Natural killer cell (primary cell): ENCODE measurements around the gene MSGN1. TPM values are rescaled to one million over a fixed set of nuclear protein-coding genes. Genes with fewer than 3 reads are reported as not detected.

ENCODE experiments used
- ATAC-seq, 3 donors: fragments of 150-1000 bp in 2 of 3; fragments of 200-7000 bp in 1 of 3; cut with Tn5 transposase; 1 replicate in 1 of 3; 2 replicates in 2 of 3; pipeline ENCODE4 v1.10.0; 2021; ENCODE audit warnings: mild to moderate bottlenecking in 2 of 3, moderate library complexity in 2 of 3
- DNase-seq, 2 donors: peaks; one replicate each; pipeline versions ENCODE4 v3.0.0 to v3.0.0-alpha.2; 2013 to 2021; ENCODE audit warnings: mixed read lengths in 1 of 2
- H3K27ac ChIP-seq: one replicate; pipeline ENCODE4 v1.5.1; 2013; ENCODE audit warnings: mild to moderate bottlenecking, low read length
- H3K27me3 ChIP-seq: one replicate; pipeline ENCODE4 v1.6.1; 2013; ENCODE audit warnings: low read length; ENCODE audit not compliant: control insufficient read depth, insufficient read depth
- H3K36me3 ChIP-seq: one replicate; pipeline ENCODE4 v1.6.1; 2013; ENCODE audit warnings: low read length; ENCODE audit not compliant: control insufficient read depth, insufficient read depth
- H3K4me1 ChIP-seq: one replicate; pipeline ENCODE4 v1.6.1; 2013; ENCODE audit warnings: low read length; ENCODE audit not compliant: control insufficient read depth, insufficient read depth
- H3K4me3 ChIP-seq: one replicate; pipeline ENCODE4 v1.5.1; 2013; ENCODE audit warnings: low read length
- H3K9me3 ChIP-seq: one replicate; pipeline ENCODE4 v1.6.1; 2013; ENCODE audit warnings: low read length; ENCODE audit not compliant: control insufficient read depth, insufficient read depth
- H3K27ac Mint-ChIP-seq, 2 donors: one replicate each; pipeline ENCODE4 v1.8.0; 2022; ENCODE audit warnings: mild to moderate bottlenecking in 2 of 2, mixed read lengths in 2 of 2, moderate library complexity in 1 of 2
- H3K27me3 Mint-ChIP-seq, 2 donors: one replicate each; pipeline ENCODE4 v1.8.0; 2022; ENCODE audit warnings: low read depth in 2 of 2, mixed read lengths in 2 of 2
- H3K36me3 Mint-ChIP-seq: one replicate; pipeline ENCODE4 v1.8.0; 2022; ENCODE audit warnings: mixed read lengths
- H3K4me1 Mint-ChIP-seq, 2 donors: one replicate each; pipeline ENCODE4 v1.8.0; 2022; ENCODE audit warnings: mixed read lengths in 2 of 2
- H3K4me3 Mint-ChIP-seq: one replicate; pipeline ENCODE4 v1.8.0; 2022; ENCODE audit warnings: mild to moderate bottlenecking, moderate library complexity, mixed read lengths
- H3K9me3 Mint-ChIP-seq, 2 donors: one replicate each; pipeline ENCODE4 v1.8.0; 2022; ENCODE audit warnings: mixed read lengths in 2 of 2
- WGBS: methylation state at CpG from one replicate; pipeline ENCODE4 v1.1.7; 2013; ENCODE audit warnings: missing lambda C conversion rate; ENCODE audit not compliant: insufficient coverage; 5-methylcytosine and 5-hydroxymethylcytosine counted together
- intact Hi-C: fragments of 100-400 bp; cut with micrococcal nuclease; formaldehyde crosslinking; loops from one replicate; pipeline ENCODE4 v1.14.2; 2022
- total RNA-seq, 4 donors: library from RNA; stranded (reverse); fragments of 120-200 nt in 1 of 4; gene quantifications; one replicate each; pipeline versions ENCODE4 v1.2.3 to v1.2.4, GENCODE V29; 2013 to 2022
- TF ChIP-seq, protein P1 (sequence below): fragments of 200-600 bp; IDR thresholded peaks from one replicate; pipeline ENCODE4 v1.8.0; 2022; ENCODE audit warnings: antibody characterized with exemption

MSGN1 gene
- total RNA-seq, 3 donors from 2014 or later (not counting 1 experiment from before 2014, with no cell fraction given): not detected

DNA sequence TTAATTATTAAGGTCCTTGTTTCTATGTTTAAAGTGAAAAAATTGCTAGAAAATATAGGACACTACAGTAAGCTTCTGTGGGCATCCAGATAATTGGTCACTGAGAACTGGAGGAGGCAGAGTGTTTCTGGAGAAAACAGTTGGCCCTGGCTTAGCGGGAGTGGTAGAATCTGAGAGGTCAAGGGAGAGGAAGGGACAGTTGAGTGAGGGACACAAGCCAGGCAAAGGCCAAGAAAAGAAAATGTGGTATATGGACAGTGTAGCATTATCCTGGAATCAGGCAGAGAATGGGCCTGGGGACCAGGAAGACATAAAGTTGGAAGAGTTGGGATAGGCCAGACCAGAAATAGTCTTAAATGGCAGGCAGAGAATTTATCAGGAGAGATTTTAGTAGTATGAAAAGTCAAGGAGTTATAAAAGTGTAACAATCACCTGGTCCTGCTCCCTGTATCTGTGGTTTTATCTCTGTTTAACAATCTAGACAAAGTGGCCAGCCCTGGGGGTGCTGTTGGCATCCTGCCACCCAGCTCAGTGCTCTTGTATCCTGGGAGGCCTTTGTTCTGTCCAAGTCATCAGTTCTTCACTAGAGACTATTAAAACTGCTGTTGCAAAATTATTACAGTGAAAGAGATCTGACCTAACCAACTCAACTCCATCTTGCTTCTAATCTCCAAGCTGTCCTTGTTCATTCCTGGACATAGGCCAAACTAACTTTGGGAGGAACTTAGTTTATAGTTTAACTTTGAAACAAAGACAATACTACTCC is 15.4 kb upstream of the MSGN1 start:
- no peaks in the 10 kb centered on the region for H3K27me3 ChIP-seq
- H3K4me1 ChIP-seq: peaks cover 3% of the 10 kb centered on the region
- H3K27ac ChIP-seq: no peak overlapping the region
- Mint-ChIP-seq H3K4me1 (no peaks in the 10 kb centered on the region), H3K9me3 (no peaks in the 10 kb centered on the region), H3K36me3 (no peaks in the 10 kb centered on the region), H3K27ac (no peak overlapping the region), H3K27me3 (peaks cover 6 to 20% of the 10 kb centered on the region in 2 donors), H3K4me3 (no peak overlapping the region)
- H3K36me3 ChIP-seq: no peaks in the 10 kb centered on the region
- DNase-seq: no peak
- 96% methylated on average over 1 of the region's 1 CpG for WGBS
- no peak for ATAC-seq
- intact Hi-C loops: no loop called here
- no peak overlapping the region for H3K4me3 ChIP-seq
- H3K9me3 ChIP-seq: no peaks in the 10 kb centered on the region
- TF ChIP-seq, protein P1, sequence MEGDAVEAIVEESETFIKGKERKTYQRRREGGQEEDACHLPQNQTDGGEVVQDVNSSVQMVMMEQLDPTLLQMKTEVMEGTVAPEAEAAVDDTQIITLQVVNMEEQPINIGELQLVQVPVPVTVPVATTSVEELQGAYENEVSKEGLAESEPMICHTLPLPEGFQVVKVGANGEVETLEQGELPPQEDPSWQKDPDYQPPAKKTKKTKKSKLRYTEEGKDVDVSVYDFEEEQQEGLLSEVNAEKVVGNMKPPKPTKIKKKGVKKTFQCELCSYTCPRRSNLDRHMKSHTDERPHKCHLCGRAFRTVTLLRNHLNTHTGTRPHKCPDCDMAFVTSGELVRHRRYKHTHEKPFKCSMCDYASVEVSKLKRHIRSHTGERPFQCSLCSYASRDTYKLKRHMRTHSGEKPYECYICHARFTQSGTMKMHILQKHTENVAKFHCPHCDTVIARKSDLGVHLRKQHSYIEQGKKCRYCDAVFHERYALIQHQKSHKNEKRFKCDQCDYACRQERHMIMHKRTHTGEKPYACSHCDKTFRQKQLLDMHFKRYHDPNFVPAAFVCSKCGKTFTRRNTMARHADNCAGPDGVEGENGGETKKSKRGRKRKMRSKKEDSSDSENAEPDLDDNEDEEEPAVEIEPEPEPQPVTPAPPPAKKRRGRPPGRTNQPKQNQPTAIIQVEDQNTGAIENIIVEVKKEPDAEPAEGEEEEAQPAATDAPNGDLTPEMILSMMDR: no peak

DNA sequence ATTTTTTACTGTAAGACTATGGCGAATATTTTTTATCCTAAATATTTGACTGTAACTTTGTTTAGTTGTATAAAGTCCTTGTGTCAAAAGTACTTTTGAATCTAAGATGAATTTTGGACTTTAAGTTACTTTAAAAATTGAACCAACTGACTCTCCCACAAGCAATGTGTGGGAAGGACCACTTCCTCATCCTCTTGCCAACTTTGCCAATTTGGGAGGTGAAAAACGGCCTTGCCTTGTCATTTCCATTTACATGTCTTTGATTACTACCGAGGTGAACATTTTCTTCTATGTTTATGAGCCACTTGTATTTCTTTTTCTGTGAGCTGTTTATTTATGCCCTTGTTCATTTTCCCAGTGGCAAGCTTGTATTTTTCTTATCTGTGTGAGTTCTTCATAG is 12.8 kb upstream of the MSGN1 start:
- peaks cover 4% of the 10 kb centered on the region for H3K4me1 ChIP-seq
- WGBS: 0% methylated on average over 2 of the region's 3 CpGs
- Mint-ChIP-seq H3K27ac (no peak overlapping the region), H3K9me3 (no peaks in the 10 kb centered on the region), H3K4me1 (no peaks in the 10 kb centered on the region), H3K27me3 (peaks cover 9 to 14% of the 10 kb centered on the region in 2 donors), H3K36me3 (no peaks in the 10 kb centered on the region), H3K4me3 (no peak overlapping the region)
- TF ChIP-seq, protein P1: no peak
- H3K36me3 ChIP-seq: no peaks in the 10 kb centered on the region
- intact Hi-C loops: no loop called here
- no peaks in the 10 kb centered on the region for H3K27me3 ChIP-seq
- H3K27ac ChIP-seq: no peak overlapping the region
- DNase-seq (no peak), ATAC-seq (no peak)
- H3K4me3 ChIP-seq: no peak overlapping the region
- H3K9me3 ChIP-seq: no peaks in the 10 kb centered on the region

DNA sequence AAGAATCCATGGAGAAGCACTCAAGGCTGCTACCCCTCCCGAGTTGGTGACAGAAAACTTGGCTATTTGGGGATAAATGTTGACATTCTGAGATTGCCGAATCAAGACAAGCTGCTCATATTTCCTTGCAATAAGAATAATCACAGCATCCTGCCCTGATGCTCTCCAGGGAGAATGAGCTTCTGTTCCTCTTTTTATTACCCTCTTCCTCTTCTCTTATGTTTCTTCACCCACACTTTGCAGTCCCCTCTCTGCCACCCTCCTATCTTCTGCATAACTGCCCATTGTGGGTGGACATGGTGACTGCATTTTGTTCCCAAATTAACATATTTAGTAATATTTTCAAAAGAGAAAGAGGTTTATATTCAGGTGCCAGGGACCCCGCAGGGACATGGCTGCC is 11.9 kb upstream of the MSGN1 start:
- Mint-ChIP-seq H3K27me3 (peaks cover 7 to 10% of the 10 kb centered on the region in 2 donors), H3K4me3 (no peak overlapping the region), H3K9me3 (no peaks in the 10 kb centered on the region), H3K4me1 (no peaks in the 10 kb centered on the region), H3K36me3 (no peaks in the 10 kb centered on the region), H3K27ac (no peak overlapping the region)
- 35% methylated on average over 3 of the region's 3 CpGs for WGBS
- intact Hi-C loops: no loop called here
- TF ChIP-seq, protein P1: no peak
- Histone ChIP-seq H3K4me1 (peaks cover 4% of the 10 kb centered on the region), H3K9me3 (no peaks in the 10 kb centered on the region), H3K27ac (peak overlapping the region; percentile 67), H3K4me3 (no peak overlapping the region), H3K36me3 (no peaks in the 10 kb centered on the region), H3K27me3 (no peaks in the 10 kb centered on the region)
- DNase-seq: no peak
- ATAC-seq: no peak

DNA sequence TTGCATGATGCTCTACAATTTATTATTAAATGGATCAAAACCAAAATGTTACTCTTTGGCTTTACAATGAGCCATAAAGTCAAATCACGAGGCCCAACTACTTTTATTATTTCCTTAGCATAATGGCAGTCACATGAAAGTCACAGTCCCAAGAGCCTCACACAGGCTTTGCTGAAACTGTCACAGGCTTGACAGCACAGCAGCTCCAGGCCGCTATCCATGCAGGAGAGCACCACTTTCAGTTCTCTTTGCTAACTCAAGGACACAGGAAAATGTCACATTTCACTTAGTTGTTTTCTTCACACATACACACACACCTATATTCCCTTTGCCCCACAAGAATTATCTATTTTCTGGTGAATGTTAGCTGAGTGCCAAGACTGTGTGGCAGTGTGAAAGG is 11.1 kb upstream of the MSGN1 start:
- H3K4me1 Mint-ChIP-seq: no peaks in the 10 kb centered on the region
- ATAC-seq (no peak), DNase-seq (no peak)
- TF ChIP-seq, protein P1: no peak
- H3K9me3 Mint-ChIP-seq: no peaks in the 10 kb centered on the region
- no peaks in the 10 kb centered on the region for H3K36me3 ChIP-seq
- peaks cover 4% of the 10 kb centered on the region for H3K4me1 ChIP-seq
- H3K36me3 Mint-ChIP-seq: no peaks in the 10 kb centered on the region
- no peaks in the 10 kb centered on the region for H3K9me3 ChIP-seq
- WGBS: 50% methylated on average over 2 of the region's 2 CpGs
- H3K27me3 ChIP-seq: no peaks in the 10 kb centered on the region
- intact Hi-C loops: no loop called here
- no peak overlapping the region for H3K27ac Mint-ChIP-seq
- no peak overlapping the region for H3K4me3 ChIP-seq
- H3K4me3 Mint-ChIP-seq: no peak overlapping the region
- peaks cover 8 to 9% of the 10 kb centered on the region in 2 donors for H3K27me3 Mint-ChIP-seq
- peak overlapping the region; percentile 67 for H3K27ac ChIP-seq
